K562 (cell line): Measurements from ENCODE around the gene CERS6. TPM values are rescaled to one million over a fixed set of nuclear protein-coding genes. Genes with fewer than 3 reads are reported as not detected.

Experiments used
- ATAC-seq: fragments of 200-7000 bp; cut with Tn5 transposase; 3 replicates; pipeline ENCODE4 v1.9.1; 2020; ENCODE audit warnings: moderate library complexity
- BruUV-seq: library from RNA; stranded (reverse); fragments of 400-500 nt; replicated peaks from 2 replicates; lab custom pipeline; 2021; lab: Mats Ljungman, UMichigan
- CTCF ChIA-PET: fragments of 300-600 bp; formaldehyde crosslinking; extraction: SDS; loops from one replicate; lab custom pipeline; 2021; ENCODE audit warnings: low intra/inter-chr PET ratio; lab: Yijun Ruan, JAX
- POLR2A ChIA-PET: fragments of 300-600, 350-650 bp; sonication (Branson Sonifier 250); formaldehyde crosslinking; extraction: SDS; loops from one replicate; lab custom pipeline; 2021; ENCODE audit warnings: antibody characterized with exemption, inconsistent platforms; lab: Yijun Ruan, JAX
- DNase-seq, 4 experiments: peaks; one replicate each; pipeline versions ENCODE4 v3.0.0 to v3.0.0-alpha.2; 2011 to 2018; ENCODE audit warnings: low spot score in 3 of 4, mixed read lengths in 3 of 4; ENCODE audit errors: extremely low read depth in 1 of 4
- FAIRE-seq: peaks from 2 replicates; lab custom pipeline; 2011; peaks lifted over from hg19 to GRCh38; lab: Jason Lieb, UNC
- H2AFZ ChIP-seq: 2 replicates; pipeline ENCODE4 v1.6.0; 2011; ENCODE audit warnings: low read depth, low read length, control low read depth, inconsistent platforms
- H3K27ac ChIP-seq: fragments of 200-600 bp; 3 replicates; pipeline ENCODE4 v1.8.0; 2011; ENCODE audit warnings: low read depth, mild to moderate bottlenecking, control low read depth, inconsistent platforms, low read length, moderate library complexity, mixed read lengths; ENCODE audit errors: extremely low read depth
- H3K27me3 ChIP-seq, 2 experiments: fragments of 300-600 bp in 1 of 2; 2 replicates in 1 of 2; 3 replicates in 1 of 2; pipeline versions ENCODE4 v1.6.0 to v1.8.0; 2011; ENCODE audit warnings: inconsistent platforms in 2 of 2, low read length in 2 of 2, mild to moderate bottlenecking in 1 of 2, mixed read lengths in 1 of 2, moderate library complexity in 1 of 2; ENCODE audit not compliant: control insufficient read depth in 2 of 2, insufficient read depth in 2 of 2
- H3K36me3 ChIP-seq: fragments of 300-600 bp; 3 replicates; pipeline ENCODE4 v1.8.0; 2011; ENCODE audit warnings: mild to moderate bottlenecking, low read length, inconsistent platforms; ENCODE audit not compliant: control insufficient read depth, insufficient read depth
- H3K4me1 ChIP-seq, 2 experiments: fragments of 200-600 bp in 1 of 2; replicated peaks in 1 of 2; 2 replicates in 1 of 2; 3 replicates in 1 of 2; pipeline versions ENCODE4 v1.5.1 to v1.8.0; 2011; ENCODE audit warnings: inconsistent platforms in 2 of 2, low read length in 2 of 2, mild to moderate bottlenecking in 1 of 2, mixed read lengths in 1 of 2, moderate library complexity in 1 of 2; ENCODE audit not compliant: control insufficient read depth in 2 of 2, insufficient read depth in 2 of 2
- H3K4me2 ChIP-seq: 2 replicates; pipeline ENCODE4 v1.6.1; 2011; ENCODE audit warnings: low read length, control low read depth, inconsistent platforms, mixed read lengths; ENCODE audit not compliant: insufficient read depth
- H3K4me3 ChIP-seq: fragments of 200-600 bp; sonication (generic), shearing (Covaris generic); 2 replicates; pipeline ENCODE4 v1.5.1; 2016; ENCODE audit warnings: control low read depth, inconsistent platforms
- H3K79me2 ChIP-seq: fragments of 200-600 bp; 3 replicates; pipeline ENCODE4 v1.8.0; 2011; ENCODE audit warnings: low read length, inconsistent platforms; ENCODE audit not compliant: control insufficient read depth, insufficient read depth
- H3K9ac ChIP-seq, 2 experiments: 2 replicates each; pipeline versions ENCODE4 v1.6.0 to v1.6.1; 2011; ENCODE audit warnings: low read depth in 2 of 2, low read length in 2 of 2, control low read depth in 1 of 2, inconsistent platforms in 1 of 2, mild to moderate bottlenecking in 1 of 2, mixed read lengths in 1 of 2; ENCODE audit not compliant: insufficient read depth in 1 of 2
- H3K9me1 ChIP-seq: one replicate; pipeline ENCODE4 v1.6.0; 2011; ENCODE audit warnings: inconsistent platforms, mild to moderate bottlenecking, low read length, moderate library complexity; ENCODE audit not compliant: control insufficient read depth, insufficient read depth
- H3K9me3 ChIP-seq: replicated peaks from 2 replicates; pipeline ENCODE4 v1.5.1; 2011; ENCODE audit warnings: low read depth, low read length, inconsistent platforms; ENCODE audit not compliant: control insufficient read depth, insufficient read depth
- H4K20me1 ChIP-seq: replicated peaks from 2 replicates; pipeline ENCODE4 v1.6.1; 2011; ENCODE audit warnings: low read length, inconsistent platforms, mixed read lengths; ENCODE audit not compliant: control insufficient read depth, insufficient read depth
- ELF4 ChIP-seq: fragments of 450-650 bp; formaldehyde crosslinking; IDR thresholded peaks from 2 replicates; pipeline ENCODE4 v1.4.0; 2022; ENCODE audit warnings: missing genetic modification characterization
- PHB2 ChIP-seq: fragments of 450-650 bp; IDR thresholded peaks from 2 replicates; pipeline ENCODE4 v1.6.1; 2017; ENCODE audit warnings: low read depth
- PTRF ChIP-seq: fragments of 450-650 bp; IDR thresholded peaks from 2 replicates; pipeline ENCODE4 v1.6.1; 2016; ENCODE audit warnings: mild to moderate bottlenecking, missing genetic modification characterization, missing compliant biosample characterization
- RFX1 ChIP-seq: fragments of 450-650 bp; IDR thresholded peaks from 2 replicates; pipeline ENCODE4 v1.6.1; 2016; ENCODE audit warnings: mild to moderate bottlenecking, moderate library complexity
- TEAD2 ChIP-seq: fragments of 450-650 bp; IDR thresholded peaks from 2 replicates; pipeline ENCODE4 v1.6.1; 2016; ENCODE audit warnings: missing genetic modification characterization, control low read depth, missing compliant biosample characterization
- ZNF717 ChIP-seq: fragments of 250-450 bp; sonication (Bioruptor Pico); IDR thresholded peaks from 2 replicates; pipeline ENCODE4 v1.5.0; 2021
- ZNF79 ChIP-seq: fragments of 250-450 bp; sonication (Bioruptor Pico); IDR thresholded peaks from 2 replicates; pipeline ENCODE4 v1.4.0; 2020; ENCODE audit warnings: low read depth, mild to moderate bottlenecking, moderate library complexity
- WGBS: fragments of 100-300 bp; shearing (Covaris generic); methylation state at CpG from one replicate; pipeline ENCODE4 v1.1.6; 2016; ENCODE audit warnings: low coverage, mixed read lengths; ENCODE audit not compliant: insufficient coverage; ENCODE audit errors: missing lambda C conversion rate; 5-methylcytosine and 5-hydroxymethylcytosine counted together
- in situ Hi-C: fragments of 300-500 bp; cut with MboI; formaldehyde crosslinking; loops from 4 replicates; pipeline ENCODE4 v1.15.0; 2018; ENCODE audit warnings: inconsistent platforms, mixed read lengths
- intact Hi-C: fragments of 100-400 bp; cut with micrococcal nuclease; formaldehyde crosslinking; loops from 2 replicates; pipeline ENCODE4 v1.14.2; 2022
- polyA plus RNA-seq, 8 experiments: library from polyadenylated mRNA; depleted of rRNA in 4 of 8; stranded (reverse) in 5 of 8; unstranded in 3 of 8; fragments of >200 nt; fragmentation: Nextera tagmentation in 2 of 8; fragmentation: Illumina TruSeq in 1 of 8; extraction: Ambion mirVana in 2 of 8; extraction: Trizol in 1 of 8; gene quantifications; 2 replicates each; pipeline versions ENCODE4 v1.2.1 to v1.2.3, GENCODE V29; 2011 to 2014; ENCODE audit warnings: inconsistent platforms in 1 of 8, missing spikeins in 1 of 8
- total RNA-seq, 7 experiments: library from RNA; depleted of rRNA in 6 of 7; stranded (reverse); fragments of >200 nt in 6 of 7; fragmentation: Illumina TruSeq in 2 of 7; extraction: Trizol in 2 of 7; gene quantifications; 2 replicates each; pipeline versions ENCODE4 v1.2.1 to v1.2.3, GENCODE V29; 2011 to 2021; ENCODE audit warnings: low replicate concordance in 1 of 7
- TF ChIP-seq, protein P1 (sequence below): sonication (generic); formaldehyde crosslinking; IDR thresholded peaks from 2 replicates; pipeline ENCODE4 v1.8.1; 2023; ENCODE audit warnings: mild to moderate bottlenecking, missing genetic modification reagents, moderate library complexity
- TF ChIP-seq, protein P2 (sequence below): fragments of 450-650 bp; formaldehyde crosslinking; IDR thresholded peaks from 2 replicates; pipeline ENCODE4 v1.4.0; 2020; ENCODE audit warnings: mild to moderate bottlenecking, moderate library complexity

CERS6 gene
- total and polyA plus RNA-seq, 9 of the 15 experiments (the other 6 are each of a cell fraction or from before 2014, with no cell fraction given), result 1.6 to 13.6 (median 11.4) TPM

DNA sequence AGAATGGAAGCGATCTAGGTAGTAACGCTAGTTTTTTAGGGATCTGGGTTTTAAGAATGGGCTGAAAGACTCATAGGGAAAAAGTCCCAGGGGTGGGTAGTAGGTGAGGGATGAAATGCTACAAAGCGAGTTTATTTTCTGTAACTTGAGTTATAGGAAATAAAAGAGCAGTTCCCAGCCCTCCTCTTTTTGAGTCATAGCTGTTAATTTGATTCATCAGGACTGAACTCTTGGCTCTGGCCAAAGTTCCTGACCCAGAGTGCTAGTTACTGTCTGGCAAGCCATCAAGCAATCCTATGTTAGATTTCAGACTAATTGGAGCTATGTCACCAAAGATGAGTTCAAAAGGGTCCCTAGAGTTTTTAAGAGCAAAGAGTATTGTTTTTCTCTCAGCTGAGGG is 328.9 kb downstream of the CERS6 start:
- Histone ChIP-seq H3K4me3 (no peak overlapping the region), H3K79me2 (no peaks in the 10 kb centered on the region), H3K9me3 (no peaks in the 10 kb centered on the region), H3K36me3 (no peaks in the 10 kb centered on the region), H3K27ac (no peak overlapping the region), H4K20me1 (no peaks in the 10 kb centered on the region), H3K4me1 (peaks cover 0 to 14% of the 10 kb centered on the region in 2 experiments; a peak in 2 of 5 replicates), H3K27me3 (no peaks in the 10 kb centered on the region), H3K9ac (no peak overlapping the region), H3K4me2 (no peak overlapping the region), H3K9me1 (no peaks in the 10 kb centered on the region), H2AFZ (no peak overlapping the region)
- TF ChIP-seq ELF4 (CRISPR knock-in tag), result no peak
- TF ChIP-seq ZNF717 (CRISPR knock-in tag), result no peak
- no peak for TF ChIP-seq PHB2
- no peak for TF ChIP-seq PTRF (tag)
- TF ChIP-seq, protein P1, sequence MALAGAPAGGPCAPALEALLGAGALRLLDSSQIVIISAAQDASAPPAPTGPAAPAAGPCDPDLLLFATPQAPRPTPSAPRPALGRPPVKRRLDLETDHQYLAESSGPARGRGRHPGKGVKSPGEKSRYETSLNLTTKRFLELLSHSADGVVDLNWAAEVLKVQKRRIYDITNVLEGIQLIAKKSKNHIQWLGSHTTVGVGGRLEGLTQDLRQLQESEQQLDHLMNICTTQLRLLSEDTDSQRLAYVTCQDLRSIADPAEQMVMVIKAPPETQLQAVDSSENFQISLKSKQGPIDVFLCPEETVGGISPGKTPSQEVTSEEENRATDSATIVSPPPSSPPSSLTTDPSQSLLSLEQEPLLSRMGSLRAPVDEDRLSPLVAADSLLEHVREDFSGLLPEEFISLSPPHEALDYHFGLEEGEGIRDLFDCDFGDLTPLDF (CRISPR knock-in tag), result no peak
- TF ChIP-seq TEAD2, result no peak
- TF ChIP-seq, protein P2, sequence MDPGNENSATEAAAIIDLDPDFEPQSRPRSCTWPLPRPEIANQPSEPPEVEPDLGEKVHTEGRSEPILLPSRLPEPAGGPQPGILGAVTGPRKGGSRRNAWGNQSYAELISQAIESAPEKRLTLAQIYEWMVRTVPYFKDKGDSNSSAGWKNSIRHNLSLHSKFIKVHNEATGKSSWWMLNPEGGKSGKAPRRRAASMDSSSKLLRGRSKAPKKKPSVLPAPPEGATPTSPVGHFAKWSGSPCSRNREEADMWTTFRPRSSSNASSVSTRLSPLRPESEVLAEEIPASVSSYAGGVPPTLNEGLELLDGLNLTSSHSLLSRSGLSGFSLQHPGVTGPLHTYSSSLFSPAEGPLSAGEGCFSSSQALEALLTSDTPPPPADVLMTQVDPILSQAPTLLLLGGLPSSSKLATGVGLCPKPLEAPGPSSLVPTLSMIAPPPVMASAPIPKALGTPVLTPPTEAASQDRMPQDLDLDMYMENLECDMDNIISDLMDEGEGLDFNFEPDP, result no peak
- TF ChIP-seq ZNF79 (CRISPR knock-in tag), result no peak
- no peak for TF ChIP-seq RFX1
- BruUV-seq, result no TSS peak
- intact Hi-C loops, result no loop called here
- POLR2A ChIA-PET, result interaction anchor here (1.1 kb wide), 1 partner anchor 14 kb away, joined by 3 read pairs; no protein-coding TSS in a partner anchor
- WGBS, result 64% methylated on average over 3 of the region's 3 CpGs
- CTCF ChIA-PET, result no interaction called here
- DNase-seq (no peak), ATAC-seq (no peak), FAIRE-seq (no peak)
- in situ Hi-C loops, result no loop called here
